Parathyroid adenoma (tissue), 2 donors: ENCODE results near the gene FCN3.

Experiments used
- H2AFZ ChIP-seq: fragments of 300-600 bp; sonication (generic); one replicate; pipeline ENCODE4 v1.7.0; 2017; ENCODE audit warnings: antibody characterized with exemption, mild to moderate bottlenecking
- H3K27ac ChIP-seq: fragments of 300-600 bp; sonication (generic); one replicate; pipeline ENCODE4 v1.7.0; 2017
- H3K27me3 ChIP-seq: fragments of 300-600 bp; sonication (generic); one replicate; pipeline ENCODE4 v1.7.0; 2017; ENCODE audit warnings: low read length; ENCODE audit not compliant: control insufficient read depth, insufficient read depth
- H3K36me3 ChIP-seq: fragments of 300-600 bp; sonication (generic); one replicate; pipeline ENCODE4 v1.7.0; 2017; ENCODE audit warnings: low read length; ENCODE audit not compliant: control insufficient read depth, insufficient read depth
- H3K4me1 ChIP-seq: fragments of 300-600 bp; sonication (generic); one replicate; pipeline ENCODE4 v1.7.0; 2017; ENCODE audit warnings: control low read depth
- H3K4me2 ChIP-seq: fragments of 300-600 bp; sonication (generic); one replicate; pipeline ENCODE4 v1.7.0; 2017; ENCODE audit warnings: low read length
- H3K4me3 ChIP-seq: fragments of 300-600 bp; sonication (generic); one replicate; pipeline ENCODE4 v1.7.0; 2017; ENCODE audit warnings: low read depth, low read length
- H3K79me2 ChIP-seq: fragments of 300-600 bp; sonication (generic); one replicate; pipeline ENCODE4 v1.7.0; 2017; ENCODE audit warnings: control low read depth
- H3K9ac ChIP-seq: fragments of 300-600 bp; sonication (generic); one replicate; pipeline ENCODE4 v1.7.0; 2017; ENCODE audit warnings: mild to moderate bottlenecking
- H3K9me3 ChIP-seq: fragments of 300-600 bp; sonication (generic); one replicate; pipeline ENCODE4 v1.7.0; 2017; ENCODE audit warnings: low read length; ENCODE audit not compliant: control insufficient read depth
- TF ChIP-seq, protein P1 (sequence below): fragments of 300-600 bp; sonication (generic); IDR thresholded peaks from one replicate; pipeline ENCODE4 v1.7.0; 2017; ENCODE audit warnings: antibody characterized with exemption, mild to moderate bottlenecking
- donor health status: primary hyperparathyroidism.

The FCN3 gene

DNA sequence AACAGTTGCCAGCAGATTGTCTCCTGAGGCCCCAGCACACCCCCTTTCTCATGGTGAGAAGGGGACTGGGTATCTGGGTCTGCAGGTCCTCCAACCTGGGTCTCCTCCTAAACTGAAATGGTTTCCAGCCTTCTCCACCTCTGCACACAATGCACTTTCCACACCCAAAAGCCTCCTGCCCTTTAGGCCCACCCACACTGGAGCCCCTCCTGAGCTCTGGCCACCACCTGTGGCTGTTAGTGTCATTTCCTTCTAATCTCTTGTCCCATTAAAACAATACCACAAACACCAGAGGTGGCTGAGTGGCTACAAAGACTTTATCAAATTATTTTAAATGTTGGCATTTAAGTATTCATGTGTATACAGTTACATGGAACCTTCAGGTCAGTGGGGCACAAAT is 29.3 kb upstream of the FCN3 start:
- H3K4me3 ChIP-seq, result no peak overlapping the region
- no peak overlapping the region for H3K4me2 ChIP-seq
- H3K27ac ChIP-seq, result peak overlapping the region; percentile 67
- no peak overlapping the region for H2AFZ ChIP-seq
- TF ChIP-seq, protein P1, sequence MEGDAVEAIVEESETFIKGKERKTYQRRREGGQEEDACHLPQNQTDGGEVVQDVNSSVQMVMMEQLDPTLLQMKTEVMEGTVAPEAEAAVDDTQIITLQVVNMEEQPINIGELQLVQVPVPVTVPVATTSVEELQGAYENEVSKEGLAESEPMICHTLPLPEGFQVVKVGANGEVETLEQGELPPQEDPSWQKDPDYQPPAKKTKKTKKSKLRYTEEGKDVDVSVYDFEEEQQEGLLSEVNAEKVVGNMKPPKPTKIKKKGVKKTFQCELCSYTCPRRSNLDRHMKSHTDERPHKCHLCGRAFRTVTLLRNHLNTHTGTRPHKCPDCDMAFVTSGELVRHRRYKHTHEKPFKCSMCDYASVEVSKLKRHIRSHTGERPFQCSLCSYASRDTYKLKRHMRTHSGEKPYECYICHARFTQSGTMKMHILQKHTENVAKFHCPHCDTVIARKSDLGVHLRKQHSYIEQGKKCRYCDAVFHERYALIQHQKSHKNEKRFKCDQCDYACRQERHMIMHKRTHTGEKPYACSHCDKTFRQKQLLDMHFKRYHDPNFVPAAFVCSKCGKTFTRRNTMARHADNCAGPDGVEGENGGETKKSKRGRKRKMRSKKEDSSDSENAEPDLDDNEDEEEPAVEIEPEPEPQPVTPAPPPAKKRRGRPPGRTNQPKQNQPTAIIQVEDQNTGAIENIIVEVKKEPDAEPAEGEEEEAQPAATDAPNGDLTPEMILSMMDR, result no peak
- no peaks in the 10 kb centered on the region for H3K79me2 ChIP-seq
- H3K4me1 ChIP-seq, result peaks cover 4% of the 10 kb centered on the region
- H3K9me3 ChIP-seq, result no peaks in the 10 kb centered on the region
- no peak overlapping the region for H3K9ac ChIP-seq
- no peaks in the 10 kb centered on the region for H3K36me3 ChIP-seq
- H3K27me3 ChIP-seq, result no peaks in the 10 kb centered on the region

DNA sequence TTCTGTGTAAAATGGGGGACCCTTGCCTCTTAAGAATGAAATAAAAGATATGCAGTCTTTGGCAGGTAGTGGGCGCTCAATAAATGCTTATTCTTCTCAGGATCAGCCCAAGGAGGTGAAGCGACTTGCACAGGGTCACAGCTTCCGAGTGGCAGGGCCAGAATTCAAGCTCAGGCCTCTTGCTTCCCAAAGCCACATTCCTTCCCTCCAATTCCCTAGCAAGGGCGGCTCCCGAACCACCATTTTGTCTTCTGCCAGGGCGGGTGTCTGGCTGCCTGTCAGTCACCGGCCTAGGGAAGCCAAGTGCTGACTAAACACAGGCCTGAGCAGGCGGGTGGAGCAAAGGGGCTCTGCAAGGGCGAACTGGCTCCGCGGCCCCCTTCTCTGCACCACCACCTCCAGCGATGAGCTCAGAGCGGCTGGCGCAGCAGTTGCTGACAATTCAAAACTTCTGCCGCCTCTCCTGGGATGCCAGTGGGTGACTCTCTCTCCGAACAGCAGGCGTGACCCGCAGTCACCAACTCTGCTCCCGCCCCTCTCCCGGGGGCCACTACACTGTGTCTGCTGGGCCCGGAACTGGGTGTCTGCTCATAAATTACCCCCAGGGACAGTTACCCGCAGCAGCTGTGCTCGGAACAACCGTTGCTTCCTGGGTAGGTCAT is 28.6 kb upstream of the FCN3 start:
- no peaks in the 10 kb centered on the region for H3K79me2 ChIP-seq
- no peak overlapping the region for H3K9ac ChIP-seq
- no peak overlapping the region for H3K4me3 ChIP-seq
- H2AFZ ChIP-seq, result peak overlapping the region; percentile 57
- peak overlapping the region; percentile 18 for H3K4me2 ChIP-seq
- no peaks in the 10 kb centered on the region for H3K27me3 ChIP-seq
- no peaks in the 10 kb centered on the region for H3K9me3 ChIP-seq
- H3K27ac ChIP-seq, result peak overlapping the region; percentile 67
- no peaks in the 10 kb centered on the region for H3K36me3 ChIP-seq
- peaks cover 4% of the 10 kb centered on the region for H3K4me1 ChIP-seq
- TF ChIP-seq, protein P1, result no peak

DNA sequence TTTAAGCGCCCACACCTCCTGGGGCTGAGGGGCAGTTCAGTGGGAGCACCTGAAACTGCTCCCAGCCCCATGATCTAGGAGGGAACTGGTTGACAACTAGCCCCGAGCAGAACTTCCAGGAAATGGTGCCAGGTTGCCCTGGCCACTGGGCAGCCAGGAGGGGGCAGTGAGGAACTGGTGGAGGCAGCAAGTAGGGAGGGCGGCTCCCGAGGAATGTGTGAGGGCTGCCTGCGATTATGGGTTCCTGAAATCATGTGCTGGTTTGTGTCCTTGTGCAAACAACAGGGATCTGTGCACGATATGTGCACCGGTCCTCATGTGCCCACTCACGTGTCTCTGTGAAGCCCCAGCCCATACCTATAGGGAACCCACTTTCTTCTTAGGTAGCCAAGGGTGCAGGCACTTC is 27.7 kb upstream of the FCN3 start:
- H3K27ac ChIP-seq, result peak overlapping the region; percentile 67
- no peaks in the 10 kb centered on the region for H3K36me3 ChIP-seq

DNA sequence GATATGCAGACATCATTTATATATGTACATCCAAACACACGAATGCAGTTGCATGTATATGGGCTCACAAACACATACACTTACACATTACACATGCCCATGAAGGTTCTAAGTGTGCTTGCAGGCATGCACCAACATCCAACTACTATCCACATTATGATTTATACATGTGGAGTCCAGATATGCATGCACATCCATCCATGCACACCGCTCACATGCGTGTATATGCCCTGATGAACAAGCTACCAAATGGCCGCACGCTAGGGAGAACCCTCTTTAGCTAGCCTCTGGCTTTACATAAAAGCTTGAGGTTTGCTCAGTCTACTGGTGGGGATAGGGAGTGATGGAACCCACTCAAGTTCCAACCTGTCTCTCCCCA is 26.3 kb upstream of the FCN3 start:
- Histone ChIP-seq H3K27me3 (no peaks in the 10 kb centered on the region), H3K4me1 (peaks cover 4% of the 10 kb centered on the region), H3K79me2 (no peaks in the 10 kb centered on the region), H3K4me3 (no peak overlapping the region), H3K36me3 (no peaks in the 10 kb centered on the region), H3K27ac (no peak overlapping the region), H3K9me3 (no peaks in the 10 kb centered on the region), H3K4me2 (no peak overlapping the region), H3K9ac (no peak overlapping the region), H2AFZ (no peak overlapping the region)
- TF ChIP-seq, protein P1, result no peak

More for the DNA sequence above, 27.7 kb upstream of the FCN3 start:
- Histone ChIP-seq H3K9ac (no peak overlapping the region), H3K4me2 (no peak overlapping the region), H3K4me1 (peaks cover 4% of the 10 kb centered on the region), H3K27me3 (no peaks in the 10 kb centered on the region), H3K4me3 (no peak overlapping the region), H3K79me2 (no peaks in the 10 kb centered on the region), H2AFZ (no peak overlapping the region), H3K9me3 (no peaks in the 10 kb centered on the region)
- TF ChIP-seq, protein P1, result peak; percentile 52
